GM12891 (cell line): Measurements from ENCODE around the gene LRRN4.

Source experiments
- PAX5 ChIP-seq: IDR thresholded peaks from 2 replicates; pipeline ENCODE4 v1.6.1; 2011; ENCODE audit warnings: low read length, moderate library complexity, mild to moderate bottlenecking; ENCODE audit not compliant: insufficient read depth, severe bottlenecking
- POLR2A ChIP-seq: IDR thresholded peaks from 2 replicates; pipeline ENCODE4 v1.6.1; 2011; ENCODE audit warnings: low read depth, low read length, control low read depth
- POLR2AphosphoS5 ChIP-seq: IDR thresholded peaks from 2 replicates; pipeline ENCODE4 v1.6.1; 2011; ENCODE audit warnings: low read depth, low read length, control low read depth
- SPI1 ChIP-seq: IDR thresholded peaks from 2 replicates; pipeline ENCODE4 v1.6.1; 2011; ENCODE audit warnings: low read depth, low read length, control low read depth
- TAF1 ChIP-seq: IDR thresholded peaks from 2 replicates; pipeline ENCODE4 v1.6.1; 2011; ENCODE audit warnings: low read depth, low read length, control low read depth

DNA sequence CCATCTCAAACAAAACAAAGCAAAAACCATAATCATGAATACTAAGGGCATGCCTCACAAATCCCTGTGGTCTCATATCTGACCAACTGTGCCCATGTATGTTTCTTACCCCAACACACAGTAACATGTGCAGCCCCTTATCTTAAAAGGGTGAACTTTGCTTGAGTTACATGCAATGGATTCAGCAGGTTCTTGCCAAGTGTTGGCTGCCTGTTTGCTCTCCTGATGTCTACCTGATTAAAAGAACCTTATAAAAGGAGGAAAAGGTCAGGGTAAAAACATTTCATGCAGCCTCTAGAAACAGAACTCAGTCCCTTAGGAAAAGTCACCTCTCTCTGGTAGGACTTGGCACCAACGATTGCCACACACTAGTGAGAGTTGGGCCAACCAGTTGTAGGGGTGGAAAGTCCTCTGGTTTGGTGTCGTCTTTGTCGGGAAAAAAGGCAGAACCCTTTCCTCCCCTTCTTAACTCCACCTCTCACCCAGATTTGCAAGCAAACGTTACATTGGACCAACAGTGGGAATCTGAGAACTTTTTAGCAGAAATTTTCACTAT lies 14.0 kb upstream of the LRRN4 start:
- no peak for TF ChIP-seq POLR2AphosphoS5
- no peak for TF ChIP-seq POLR2A
- TF ChIP-seq TAF1, result no peak
- TF ChIP-seq PAX5, result no peak
- TF ChIP-seq SPI1, result no peak
